ENCODE measurements around the gene DAPK2. TPM values are rescaled to one million over a fixed set of nuclear protein-coding genes. Genes with fewer than 3 reads are reported as not detected.

Gene DAPK2
- total and polyA plus RNA-seq, 2 of the 4 experiments (the other 2 are of a cell fraction): 0.34 to 0.36 TPM

DNA sequence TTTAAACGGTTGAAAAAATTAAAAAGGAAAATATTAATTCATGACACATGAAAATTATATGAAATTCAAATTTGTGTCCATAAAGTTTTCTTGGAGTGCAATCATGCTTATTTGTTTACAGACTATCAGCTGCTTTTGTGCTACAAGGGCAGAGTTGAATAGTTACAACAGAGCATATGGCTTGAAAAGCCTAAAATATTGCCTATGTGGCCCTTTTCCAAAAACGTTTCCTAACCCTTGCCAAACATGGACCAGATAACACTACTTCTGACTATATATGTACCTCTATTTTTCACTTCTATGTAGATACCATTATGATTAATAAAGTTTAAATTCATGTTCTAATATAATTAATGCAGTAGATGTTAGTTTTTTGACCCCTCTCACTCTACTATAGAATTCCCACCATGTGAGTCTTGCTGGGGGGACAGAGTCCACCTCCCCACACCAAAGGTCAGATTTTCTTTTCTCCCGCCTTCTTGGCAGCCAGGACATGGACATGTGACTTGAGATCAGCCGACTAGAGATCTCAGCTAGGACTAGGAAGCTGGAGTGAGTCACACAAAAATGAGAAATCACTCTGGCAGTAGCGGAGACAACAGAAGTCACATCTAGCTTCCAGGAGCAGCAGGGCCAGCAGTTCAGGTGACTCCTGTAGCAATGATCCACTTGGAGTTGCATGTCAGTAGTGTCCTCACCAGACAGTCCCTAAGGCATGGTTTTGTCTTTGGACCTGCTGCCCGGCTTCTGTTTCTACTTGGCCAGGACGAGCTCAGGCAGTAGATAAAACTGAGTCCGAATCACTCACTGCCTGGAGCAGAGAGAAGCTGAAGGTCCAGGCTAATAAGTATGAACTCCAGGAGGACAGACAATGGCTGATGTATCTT is 24.9 kb upstream of the DAPK2 start:
- H2BK20ac ChIP-seq (ENCODE audit: low read depth, low read length): peak overlapping the region; percentile 21; the same call in 1 of the 2 replicates
- no peaks in the 10 kb centered on the region for H3K27me3 ChIP-seq (ENCODE audit: control insufficient read depth, insufficient read depth, low read length)
- no TSS peak for BruUV-seq (replicated peaks)
- H4K91ac ChIP-seq (ENCODE audit: insufficient read depth, low read depth, low read length): 0 out of 2 replicates have a peak overlapping the region, but pooled peaks have one; percentile 12
- H3K4me1 ChIP-seq (ENCODE audit: control insufficient read depth, insufficient read depth, low read length): peaks cover 15% of the 10 kb centered on the region
- H3K14ac ChIP-seq (replicated peaks; ENCODE audit: low read depth, low read length): peak overlapping the region; percentile 38; the same call in 1 of the 2 replicates
- intact Hi-C loops (cut with micrococcal nuclease): loop anchor here (10.0 kb wide), 1 partner anchor 776 kb away; no protein-coding TSS in a partner anchor
- POLR2A ChIA-PET (ENCODE audit: unreplicated experiment): no interaction called here
- dilution Hi-C loops (cut with HindIII; ENCODE audit: low sequenced_read_pairs, unreplicated experiment): no loop called here
- peak overlapping the region in 1 of 2 experiments; percentile 29; a peak in 1 of 4 replicates for H4K8ac ChIP-seq (ENCODE audit: low read depth in 2 of 2, low read length in 2 of 2)
- no peak overlapping the region for H3K56ac ChIP-seq (ENCODE audit: extremely low read depth, insufficient read depth, low read length)
- no peak overlapping the region for H4K5ac ChIP-seq (ENCODE audit: low read depth, low read length)
- H2AFZ ChIP-seq (replicated peaks; ENCODE audit: low read length, poor library complexity): no peak overlapping the region
- H2AK9ac ChIP-seq (replicated peaks; ENCODE audit: low read depth, low read length, poor library complexity): peak overlapping the region; percentile 71
- TF ChIP-seq BHLHE40 (IDR thresholded peaks at IDR 0.05; ENCODE audit: low read depth, low read length) (peak; percentile 52; the same call in 1 of the 2 replicates), MAZ (IDR thresholded peaks at IDR 0.05; ENCODE audit: borderline replicate concordance, low read depth, low read length) (no peak), POLR2A (IDR thresholded peaks at IDR 0.05; ENCODE audit: low read depth, low read length) (no peak), USF2 (IDR thresholded peaks at IDR 0.05; ENCODE audit: low read depth, low read length) (peak; percentile 92), CEBPB (IDR thresholded peaks at IDR 0.05; ENCODE audit: low read depth, low read length) (peak; percentile 30; the same call in 1 of the 2 replicates), MAFK (IDR thresholded peaks at IDR 0.05; ENCODE audit: low read depth, low read length) (no peak), CHD1 (IDR thresholded peaks at IDR 0.05; ENCODE audit: low read depth, low read length) (no peak), FOS (IDR thresholded peaks at IDR 0.05; ENCODE audit: low read depth, low read length) (peak; percentile 43; the same call in 1 of the 2 replicates)
- 52% methylated on average over 5 of the region's 8 CpGs; no CpG with 5 or more reads in 1 of the 2 experiments for WGBS, 2 experiments (ENCODE audit: extremely low coverage in 2 of 2, insufficient read length in 1 of 2)
- peak overlapping the region; percentile 36 for H2BK5ac ChIP-seq (ENCODE audit: low read depth, low read length, poor library complexity, severe bottlenecking)
- peak; percentile 88 for DNase-seq
- H3K4me3 ChIP-seq (ENCODE audit: insufficient read depth, low read depth, low read length): no peak overlapping the region
- ATAC-seq (ENCODE audit: low read depth): peak; percentile 68
- no peaks in the 10 kb centered on the region for H3K9me3 ChIP-seq (ENCODE audit: control insufficient read depth, insufficient read depth, low read length)
- H4K20me1 ChIP-seq (ENCODE audit: insufficient read depth, low read length): peaks cover 7% of the 10 kb centered on the region; the same call in 1 of the 2 replicates
- H3K9ac ChIP-seq (ENCODE audit: low read depth, low read length): no peak overlapping the region
- in situ Hi-C loops (cut with MboI; ENCODE audit: low sequenced_read_pairs): loop anchor here (25.0 kb wide), 2 partner anchors 434 to 784 kb away; partner anchors contain the start of gene APH1B
- H2BK15ac ChIP-seq (ENCODE audit: low read depth, low read length): peak overlapping the region; percentile 58; the same call in 1 of the 3 replicates
- H2AK5ac ChIP-seq (ENCODE audit: low read depth, low read length): peak overlapping the region; percentile 44; the same call in 1 of the 2 replicates
- peaks cover 4% of the 10 kb centered on the region; the same call in 1 of the 2 replicates for H3K36me3 ChIP-seq (ENCODE audit: control insufficient read depth, insufficient read depth, low read length)
- H2BK120ac ChIP-seq (ENCODE audit: low read depth, low read length): peak overlapping the region; percentile 22; the same call in 1 of the 2 replicates
- CTCF ChIA-PET: interaction anchor here (1.3 kb wide), 1 partner anchor 25 kb away, joined by 3 read pairs; the partner anchor contains the start of gene DAPK2
- peaks cover 8% of the 10 kb centered on the region for H3K9me1 ChIP-seq (ENCODE audit: insufficient read depth, low read length)
- peak overlapping the region; percentile 28 for H3K4me2 ChIP-seq (ENCODE audit: low read depth, low read length)
- H3K4ac ChIP-seq (ENCODE audit: low read depth, low read length): peak overlapping the region; percentile 60
- no peak overlapping the region for H3K18ac ChIP-seq (ENCODE audit: low read depth, low read length)
- no peak overlapping the region for H3K23ac ChIP-seq (ENCODE audit: low read depth, low read length)
- H3K27ac ChIP-seq (ENCODE audit: insufficient read depth, low read length): peak overlapping the region; percentile 42; the same call in 1 of the 2 replicates
- H3K79me1 ChIP-seq (ENCODE audit: low read depth in 1 of 2, low read length in 2 of 2): peaks cover 0 to 10% of the 10 kb centered on the region in 2 experiments; a peak in 3 of 4 replicates
